Activated T-helper 1 cell treated with Interleukin-2 at 50 U/mL for 16 hours (primary cell): ENCODE measurements around the gene CAVIN4.

ENCODE experiments used
- DNase-seq: peaks from one replicate; pipeline ENCODE4 v3.0.0-alpha.2; 2020; ENCODE audit warnings: low read depth

CAVIN4 gene, protein sequence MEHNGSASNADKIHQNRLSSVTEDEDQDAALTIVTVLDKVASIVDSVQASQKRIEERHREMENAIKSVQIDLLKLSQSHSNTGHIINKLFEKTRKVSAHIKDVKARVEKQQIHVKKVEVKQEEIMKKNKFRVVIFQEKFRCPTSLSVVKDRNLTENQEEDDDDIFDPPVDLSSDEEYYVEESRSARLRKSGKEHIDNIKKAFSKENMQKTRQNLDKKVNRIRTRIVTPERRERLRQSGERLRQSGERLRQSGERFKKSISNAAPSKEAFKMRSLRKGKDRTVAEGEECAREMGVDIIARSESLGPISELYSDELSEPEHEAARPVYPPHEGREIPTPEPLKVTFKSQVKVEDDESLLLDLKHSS

DNA sequence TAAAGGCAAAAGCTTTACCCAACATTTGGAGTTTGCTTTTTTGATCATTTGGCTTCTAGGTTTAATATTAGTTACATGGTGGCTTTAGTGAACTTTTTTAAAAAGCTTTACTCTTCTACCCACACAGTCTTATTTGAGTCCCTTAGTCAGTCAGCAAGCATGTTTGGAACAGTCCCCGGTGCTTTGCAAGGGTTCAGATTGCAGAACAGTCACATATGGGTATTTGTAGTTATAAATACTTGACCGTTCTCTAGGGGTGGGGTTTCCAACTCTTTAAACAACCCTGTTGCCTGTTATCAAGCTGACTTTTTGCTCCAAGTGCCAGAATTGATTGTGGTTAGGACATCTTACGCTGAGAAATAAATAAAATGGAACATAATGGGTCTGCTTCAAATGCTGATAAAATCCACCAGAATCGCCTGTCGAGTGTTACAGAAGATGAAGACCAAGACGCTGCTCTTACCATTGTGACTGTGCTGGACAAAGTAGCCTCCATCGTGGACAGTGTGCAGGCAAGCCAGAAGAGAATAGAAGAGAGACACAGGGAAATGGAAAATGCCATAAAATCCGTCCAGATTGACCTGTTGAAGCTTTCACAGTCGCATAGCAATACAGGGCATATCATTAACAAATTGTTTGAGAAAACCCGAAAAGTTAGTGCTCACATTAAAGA is at the start of gene CAVIN4:
Gene CAVIN4 (plus strand): TSS at position 304 of the 673 bp plus-strand sequence. CDS start 65 bp downstream, at position 369.
- no peak for DNase-seq

DNA sequence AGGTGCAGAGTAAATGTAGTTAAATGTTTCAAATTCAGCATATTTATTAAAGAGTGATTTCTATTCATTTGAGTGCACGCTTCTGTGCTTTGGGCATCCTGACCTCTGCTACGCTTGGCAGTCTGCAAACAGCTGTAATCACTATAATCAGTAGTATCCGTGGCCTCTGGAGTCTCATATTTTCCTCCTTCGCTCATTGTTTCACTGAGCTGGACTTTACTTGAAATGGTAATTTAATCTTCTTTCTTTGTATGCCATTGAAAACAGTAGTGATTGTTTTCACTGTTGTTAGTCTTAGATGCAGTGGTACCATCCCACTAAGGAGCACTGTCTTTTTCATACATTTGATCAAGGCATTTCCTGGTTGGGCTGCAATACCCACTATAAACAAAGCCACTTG is 43.5 kb upstream of the CAVIN4 start:
- no peak for DNase-seq

DNA sequence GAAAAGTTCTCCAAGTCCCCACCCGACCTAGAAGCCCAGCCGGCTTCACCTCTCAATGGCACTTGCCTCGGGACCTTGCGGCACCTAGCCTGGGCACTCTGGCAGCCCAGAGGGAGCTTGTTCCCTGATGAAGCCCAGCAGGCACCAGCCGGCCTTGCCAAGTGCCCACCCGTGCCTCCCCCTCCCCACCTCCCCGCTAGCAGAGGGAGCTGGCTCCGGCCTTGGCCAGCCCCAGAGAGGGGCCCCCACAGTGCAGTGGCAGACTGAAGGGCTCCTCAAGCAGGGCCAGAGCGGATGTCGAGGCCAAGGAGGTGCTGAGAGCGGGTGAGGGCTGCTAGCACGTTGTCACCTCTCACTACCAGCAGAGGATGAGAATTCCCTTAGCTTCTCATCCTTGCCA is 37.6 kb upstream of the CAVIN4 start:
- no peak for DNase-seq

DNA sequence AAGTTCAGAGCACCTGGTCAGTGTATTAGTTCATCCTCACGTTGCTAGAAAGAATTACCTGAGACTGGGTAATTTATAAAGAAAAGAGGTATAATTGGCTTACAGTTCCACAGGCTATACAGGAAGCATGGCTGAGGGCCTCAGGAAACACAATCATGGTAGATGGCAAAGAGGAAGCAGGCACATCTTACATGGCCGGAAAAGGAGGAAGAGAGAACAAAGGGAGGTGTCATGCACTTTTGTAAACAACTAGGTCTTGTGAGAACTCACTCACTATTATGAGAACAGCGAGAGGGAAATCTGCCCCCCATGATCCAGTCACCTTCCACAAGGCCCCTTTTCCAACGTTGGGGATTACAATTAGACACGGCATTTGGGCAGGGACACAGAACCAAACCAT is 28.8 kb upstream of the CAVIN4 start:
- DNase-seq = no peak

DNA sequence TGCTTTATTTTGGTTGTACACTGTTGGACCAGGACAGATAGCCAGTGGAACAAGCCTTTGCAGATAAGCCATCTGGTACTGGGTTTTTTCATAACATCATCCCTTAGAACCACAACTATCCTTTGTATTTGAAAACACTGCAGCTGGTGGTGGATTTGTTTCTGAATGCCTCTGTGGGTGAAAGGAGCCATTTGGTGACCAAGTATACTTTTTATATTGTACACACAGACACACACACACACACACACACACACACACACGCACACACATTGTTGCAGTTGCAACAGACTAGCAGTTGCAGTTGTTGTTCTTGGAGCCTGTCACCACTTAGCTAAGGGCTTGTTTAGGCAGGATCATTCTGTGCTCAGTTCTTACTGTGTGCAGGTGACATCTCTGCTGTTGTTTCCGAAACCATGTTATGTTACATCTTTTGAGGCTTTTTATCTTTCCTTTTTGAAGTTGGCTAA is 22.9 kb upstream of the CAVIN4 start:
- DNase-seq = no peak

DNA sequence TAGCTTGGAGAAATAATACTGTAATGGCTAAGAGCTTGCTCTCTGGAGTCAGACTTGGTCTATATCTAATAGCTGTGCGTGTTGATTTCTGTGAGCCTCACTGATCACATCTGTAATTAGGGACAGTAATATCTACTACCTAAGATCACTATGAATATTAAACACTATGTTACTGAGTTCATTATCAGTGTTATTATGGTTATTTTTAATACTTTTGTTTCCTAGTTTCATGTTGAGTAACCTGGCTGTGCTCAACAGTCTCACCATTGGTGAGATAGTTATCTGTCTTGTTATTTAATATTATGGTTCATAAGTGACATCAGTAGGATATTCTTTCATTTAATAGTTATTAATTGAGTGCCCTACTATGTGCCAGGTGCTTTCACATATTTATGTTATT is 22.4 kb upstream of the CAVIN4 start:
- DNase-seq = no peak

DNA sequence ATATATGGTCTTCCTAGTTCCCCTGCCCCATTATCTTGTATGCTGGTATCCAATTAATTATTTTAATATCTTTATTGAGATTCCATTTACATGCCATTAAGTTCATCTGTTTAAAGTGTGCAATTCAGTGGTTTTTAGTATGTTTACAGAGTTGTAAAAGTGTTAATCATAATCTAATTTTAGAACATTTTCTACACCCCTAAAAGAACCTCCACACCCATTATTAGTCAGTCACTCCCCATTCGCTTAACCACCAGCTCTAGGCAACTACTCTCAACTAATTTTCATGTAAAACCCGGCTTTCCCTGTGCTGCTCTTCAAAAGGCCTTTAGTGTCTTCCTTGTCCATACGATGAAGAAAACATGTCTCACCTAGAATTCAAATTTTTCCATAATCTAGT is 20.8 kb upstream of the CAVIN4 start:
- no peak for DNase-seq

DNA sequence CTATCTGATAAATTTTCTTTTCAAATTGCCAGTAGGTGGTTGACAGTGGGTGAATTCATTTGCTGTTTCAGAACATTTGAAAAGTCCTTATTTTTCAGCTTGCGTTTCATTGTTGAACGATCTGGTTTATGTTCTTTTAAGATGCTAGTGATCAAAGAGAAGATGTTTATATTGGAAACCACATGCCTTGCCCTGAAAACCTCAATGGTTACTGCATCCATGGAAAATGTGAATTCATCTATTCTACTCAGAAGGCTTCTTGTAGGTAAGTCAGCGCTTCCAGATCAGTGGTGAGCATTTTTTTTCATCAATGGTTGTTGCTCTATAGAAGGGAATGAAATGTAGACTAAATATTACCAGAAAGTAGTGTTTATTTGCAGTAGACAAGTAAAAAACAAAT is 16.6 kb upstream of the CAVIN4 start:
- no peak for DNase-seq

DNA sequence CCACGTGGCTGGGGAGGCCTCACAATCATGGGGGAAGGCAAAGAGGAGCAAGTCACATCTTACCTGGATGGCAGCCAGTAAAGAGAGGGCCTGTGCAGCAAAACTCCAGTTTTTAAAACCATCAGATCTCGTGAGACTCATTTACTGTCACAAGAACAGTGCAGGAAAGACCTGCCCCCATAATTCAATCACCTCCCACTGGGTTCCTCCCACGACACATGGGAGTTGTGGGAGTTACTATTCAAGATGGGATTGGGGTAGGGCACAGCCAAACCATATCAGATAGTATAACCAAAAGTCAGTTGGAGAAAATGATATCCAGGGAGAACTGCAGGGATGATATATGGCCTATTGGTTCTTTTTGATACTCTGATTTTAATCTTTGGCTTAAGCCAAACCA is 10.0 kb upstream of the CAVIN4 start:
- DNase-seq = no peak

DNA sequence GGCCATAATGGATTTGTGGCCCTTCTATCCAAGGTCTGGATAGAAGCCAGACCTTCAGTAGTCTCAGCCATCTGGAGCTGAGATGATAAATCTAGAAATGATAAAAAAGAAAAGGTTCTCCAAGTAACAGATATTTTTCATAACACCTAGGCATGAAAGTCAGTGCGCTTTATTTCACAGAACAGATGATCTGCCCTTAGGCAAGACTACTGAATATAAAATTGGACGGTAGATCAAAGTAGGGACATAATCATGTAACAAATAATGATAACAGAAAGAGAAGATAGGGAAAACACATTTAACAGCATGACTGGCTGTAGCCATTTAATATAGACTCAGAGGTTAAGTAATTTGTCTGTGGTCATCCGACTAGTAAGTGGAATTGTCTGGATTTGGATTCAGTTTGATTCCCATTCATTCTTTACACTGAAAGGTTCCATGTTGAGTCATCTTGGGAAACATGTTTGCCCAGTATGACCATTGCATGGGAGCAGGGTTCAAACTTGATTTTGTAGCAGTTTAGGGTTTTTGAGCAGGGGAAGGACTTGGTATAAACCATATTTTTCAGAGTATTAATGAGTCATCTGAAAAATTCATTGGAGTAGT is 4.1 kb upstream of the CAVIN4 start:
- DNase-seq = no peak

DNA sequence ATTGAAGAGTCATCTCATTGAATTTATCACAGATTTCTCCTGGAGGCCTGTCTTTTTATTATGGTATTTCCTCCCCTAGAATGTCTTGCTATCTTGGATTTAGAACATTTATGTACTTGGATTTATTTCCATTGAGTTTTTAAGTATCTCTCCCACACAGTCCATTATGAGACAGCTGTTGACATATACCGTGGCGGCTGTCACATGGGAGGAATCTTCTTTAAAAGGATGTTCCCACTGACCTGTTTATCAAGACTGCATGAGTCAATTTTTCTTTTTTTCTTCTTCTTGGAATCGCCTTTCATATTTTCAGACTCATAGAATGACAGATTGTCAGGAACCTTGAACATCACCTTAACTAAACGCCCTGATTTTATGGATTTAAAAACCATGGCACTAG is 2.9 kb upstream of the CAVIN4 start:
- no peak for DNase-seq

DNA sequence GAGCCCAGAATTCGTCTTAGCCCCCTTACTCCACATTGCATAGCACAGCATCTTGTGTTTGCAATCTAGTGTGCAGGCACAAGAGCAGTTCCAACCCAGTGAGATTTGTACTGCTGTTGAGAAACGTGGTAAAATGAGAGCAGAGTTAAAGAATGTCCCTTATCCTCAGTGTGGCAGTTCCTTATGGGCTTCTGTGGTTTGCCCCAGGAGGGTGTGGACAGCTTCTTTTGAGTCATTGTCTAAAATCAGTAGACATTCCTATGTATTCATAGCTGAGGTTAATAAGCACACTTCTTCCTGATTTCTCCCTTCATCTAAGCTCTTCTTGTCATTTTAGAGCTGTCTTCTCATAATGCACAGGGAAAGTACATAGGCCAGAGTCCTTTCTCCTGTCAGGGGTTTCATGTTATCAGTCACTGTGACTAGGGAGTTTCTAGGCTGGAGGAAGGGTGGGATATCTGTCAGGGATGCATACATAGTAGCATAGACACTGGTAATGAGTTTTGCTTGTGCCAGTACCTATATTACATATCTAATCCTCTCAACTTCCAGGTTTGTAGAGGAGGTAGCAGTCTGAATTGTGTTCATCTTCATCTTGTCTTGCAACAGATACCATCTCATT is 2.0 kb upstream of the CAVIN4 start:
- no peak for DNase-seq

DNA sequence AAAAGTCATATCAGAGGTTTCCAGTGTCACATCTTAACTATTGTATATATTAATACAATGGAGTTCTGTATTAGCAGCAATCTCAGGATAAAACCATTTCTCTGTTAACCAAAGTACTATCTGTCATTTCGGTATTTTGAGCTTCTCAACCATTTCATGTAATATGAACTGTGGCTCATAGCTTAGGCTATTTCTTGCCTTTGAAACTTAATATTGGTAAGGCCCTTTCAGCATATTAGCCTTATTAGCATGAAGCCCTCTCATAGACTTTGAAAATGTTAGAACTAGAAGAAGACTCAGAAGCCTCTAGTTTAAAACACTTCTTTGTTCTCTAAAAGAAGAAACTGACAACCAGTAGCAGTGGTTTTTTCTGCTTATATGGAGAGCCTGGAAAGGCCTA is 731 bp downstream of the CAVIN4 start:
- no peak for DNase-seq

DNA sequence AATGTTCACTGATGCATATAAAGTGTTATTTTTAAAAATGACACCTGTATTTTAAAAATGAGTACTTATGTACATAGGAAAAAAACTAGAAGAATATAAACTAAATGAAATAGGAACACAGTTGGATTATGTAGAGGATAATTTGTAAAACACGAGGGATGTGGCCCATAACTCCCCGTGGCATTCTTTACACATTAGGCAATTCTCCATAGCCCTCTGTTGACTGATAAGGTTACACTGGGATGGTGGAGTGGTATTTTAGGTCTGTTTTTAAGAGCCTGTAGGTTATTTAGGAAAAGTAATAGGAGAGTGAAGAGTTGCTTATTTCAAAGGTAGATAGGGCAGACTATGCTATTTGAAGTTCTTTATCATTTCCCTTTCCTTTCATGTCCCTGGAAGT is 1.8 kb downstream of the CAVIN4 start:
- DNase-seq = no peak

DNA sequence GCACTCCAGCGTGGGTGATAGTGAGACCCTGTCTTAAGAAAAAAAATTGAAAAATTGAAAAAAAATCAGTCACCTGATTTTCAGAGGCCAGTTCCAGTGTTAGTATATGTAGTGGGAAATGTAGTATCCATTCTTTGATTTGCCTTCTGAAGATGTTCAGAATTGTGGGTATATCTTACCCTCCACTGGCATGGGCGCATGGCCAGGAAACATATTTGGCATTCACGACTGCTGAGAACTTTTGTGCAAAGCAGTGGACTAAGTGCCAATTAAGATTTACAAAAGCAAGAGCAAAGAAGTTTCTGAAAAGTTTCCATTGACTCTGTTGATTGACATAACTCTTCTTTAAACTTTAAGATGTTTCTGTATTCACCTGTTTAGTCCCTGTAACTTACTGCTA is 2.4 kb downstream of the CAVIN4 start:
- no peak for DNase-seq

DNA sequence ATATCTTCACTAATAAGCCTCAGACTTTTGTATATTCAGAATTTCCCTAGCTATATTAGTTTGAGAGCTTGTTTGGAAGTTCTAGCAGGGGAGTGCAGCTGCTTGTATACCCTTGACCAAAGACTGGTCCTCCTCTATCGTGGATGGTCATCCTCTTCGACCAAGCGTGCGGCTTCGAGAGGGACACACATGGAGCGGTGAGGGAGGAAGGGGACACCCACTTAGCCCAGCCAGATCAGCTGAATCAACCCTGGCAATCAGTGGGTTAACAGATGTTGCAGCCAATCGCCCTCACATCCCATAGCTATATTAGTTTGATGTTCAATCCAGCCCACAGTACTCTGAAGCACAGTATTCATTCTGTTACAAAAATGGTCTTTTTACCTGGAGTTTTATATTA is 3.2 kb downstream of the CAVIN4 start:
- no peak for DNase-seq

DNA sequence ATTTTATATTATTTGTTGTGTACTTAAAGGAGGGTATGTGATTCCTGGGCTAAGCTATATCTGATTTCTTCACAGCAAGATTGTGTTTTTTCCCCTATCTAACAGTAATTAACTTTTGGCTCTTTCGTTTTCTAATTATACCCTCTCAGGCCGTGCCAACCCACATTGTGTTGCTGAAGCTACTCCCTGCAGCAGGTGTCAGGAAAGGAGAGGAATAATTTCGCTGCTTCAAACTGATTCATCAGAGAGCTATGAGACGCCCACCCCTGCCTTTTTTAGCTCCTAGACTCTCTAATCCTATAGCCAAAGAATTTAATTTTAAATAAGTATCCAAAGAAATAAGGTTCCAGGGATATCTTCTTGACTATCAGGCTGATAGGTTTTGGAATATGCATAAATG is 3.8 kb downstream of the CAVIN4 start:
- no peak for DNase-seq

DNA sequence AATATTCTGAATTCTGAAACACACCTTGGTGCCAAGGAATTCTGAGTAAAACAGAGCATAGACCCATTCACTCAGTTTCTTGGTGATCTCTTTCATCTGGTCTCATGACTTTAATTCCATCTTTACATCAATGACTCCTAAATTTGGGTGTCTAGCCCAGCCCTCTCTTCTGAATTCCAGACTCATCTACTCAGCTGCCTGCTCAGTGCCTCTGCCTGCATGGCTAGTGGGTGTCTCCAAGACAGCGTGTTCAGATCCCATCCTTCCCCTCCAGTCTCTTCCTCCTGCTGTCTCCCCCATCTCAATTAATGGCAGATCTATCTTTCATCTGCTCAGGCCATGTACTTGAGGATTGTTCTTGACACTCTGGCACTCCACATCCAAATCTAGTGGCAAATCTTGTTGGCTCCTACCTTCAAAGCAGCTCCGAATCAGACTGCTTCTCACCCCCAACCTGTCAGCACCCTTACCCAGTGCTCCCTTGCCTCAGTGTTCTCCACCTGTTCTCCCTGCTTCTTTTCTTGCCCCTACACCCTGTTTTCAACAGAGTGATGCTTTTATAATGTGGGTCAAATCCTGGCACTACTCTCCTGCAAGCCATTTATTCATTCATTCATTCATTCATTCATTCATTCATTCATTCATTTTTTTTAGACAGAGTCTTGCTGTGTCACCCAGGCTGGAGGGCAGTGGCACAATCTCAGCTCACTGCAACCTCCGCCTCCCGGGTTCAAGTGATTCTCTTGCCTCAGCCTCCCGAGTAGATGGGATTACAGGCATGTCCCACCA is 5.3 kb downstream of the CAVIN4 start:
- DNase-seq = no peak

DNA sequence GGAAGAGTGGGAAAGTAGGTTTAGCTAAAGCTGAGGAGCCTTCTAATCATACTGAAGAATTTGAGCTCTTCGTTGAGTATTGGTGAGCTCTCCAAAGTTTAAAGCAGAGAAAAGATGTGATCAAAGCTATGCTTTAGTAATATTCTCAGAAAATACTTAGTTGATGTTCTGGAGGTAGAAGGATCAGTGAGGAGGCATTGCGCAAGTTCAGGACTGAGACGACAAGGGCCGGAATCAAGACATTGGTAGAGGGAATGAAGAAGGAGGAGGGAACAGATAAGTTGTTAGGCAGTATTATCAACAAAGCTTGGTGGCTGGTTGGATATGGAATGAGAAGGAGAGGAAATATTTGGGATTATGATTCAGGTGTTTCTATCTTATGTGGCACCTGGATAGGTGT is 7.1 kb downstream of the CAVIN4 start:
- DNase-seq = no peak

DNA sequence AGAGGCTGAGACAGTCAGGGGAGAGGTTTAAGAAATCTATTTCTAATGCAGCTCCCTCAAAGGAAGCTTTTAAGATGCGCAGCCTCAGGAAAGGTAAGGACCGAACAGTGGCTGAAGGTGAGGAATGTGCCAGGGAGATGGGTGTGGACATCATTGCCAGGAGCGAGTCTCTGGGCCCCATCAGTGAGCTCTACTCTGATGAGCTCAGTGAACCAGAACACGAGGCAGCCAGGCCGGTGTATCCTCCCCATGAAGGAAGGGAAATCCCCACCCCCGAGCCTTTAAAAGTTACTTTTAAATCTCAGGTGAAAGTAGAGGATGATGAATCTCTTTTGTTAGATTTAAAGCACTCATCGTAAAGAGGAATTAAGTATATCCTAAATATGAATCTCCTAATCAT is 8.2 kb downstream of the CAVIN4 start:
- DNase-seq = no peak

DNA sequence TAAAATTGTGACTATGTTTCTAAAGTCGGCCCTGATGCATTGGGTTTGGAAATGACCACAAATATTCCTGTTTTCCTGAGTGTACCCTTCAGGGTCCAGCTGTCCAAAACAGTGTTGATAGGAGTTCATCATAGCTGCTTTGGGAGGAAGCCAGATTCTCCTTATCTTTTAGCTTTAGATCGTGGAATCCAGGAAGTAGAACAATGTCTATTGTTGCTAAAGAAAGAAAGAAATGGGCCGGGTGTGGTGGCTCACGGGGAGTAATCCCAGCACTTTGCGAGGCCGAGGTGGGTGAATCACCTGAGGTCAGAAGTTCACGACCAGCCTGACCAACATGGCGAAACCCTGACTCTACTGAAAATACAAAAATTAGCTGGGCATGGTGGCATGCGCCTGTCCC is 9.5 kb downstream of the CAVIN4 start:
- DNase-seq = no peak

DNA sequence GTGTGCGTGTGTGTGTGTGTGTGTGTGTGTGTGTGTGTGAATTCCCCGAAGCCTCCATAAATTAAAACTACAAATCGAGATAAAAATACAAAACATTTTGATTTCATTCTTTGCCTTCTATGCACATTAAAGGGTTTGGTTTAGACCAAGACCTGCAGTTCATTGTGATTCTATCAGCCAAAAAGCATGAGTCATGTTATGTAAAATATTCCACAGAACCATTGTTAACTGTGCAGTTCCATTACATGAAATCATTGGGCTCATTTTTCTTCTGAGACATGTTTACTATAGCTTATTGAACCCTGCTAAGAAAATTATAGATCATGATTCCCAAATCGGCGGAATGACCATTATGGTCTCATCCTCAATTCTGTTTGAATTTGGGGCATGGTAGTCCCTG is 11.7 kb downstream of the CAVIN4 start:
- no peak for DNase-seq
